ENCODE results near the gene VSX1.

The VSX1 gene

GRCh38 chr20:25050082-25050481, 31.9 kb downstream of the VSX1 start:
- no peak for TF ChIP-seq CTCF (IDR thresholded peaks at IDR 0.05; ENCODE audit: low read depth, low read length)
- H3K4me3 ChIP-seq (replicated peaks in 1 of 2; ENCODE audit: low read depth in 2 of 2, low read length in 2 of 2): no peak overlapping the region
- DNase-seq (ENCODE audit: low read depth in 2 of 2): no peak

GRCh38 chr20:25049261-25050060, 32.5 kb downstream of the VSX1 start:
- no peak for DNase-seq (ENCODE audit: low read depth in 2 of 2)
- TF ChIP-seq CTCF (IDR thresholded peaks at IDR 0.05; ENCODE audit: low read depth, low read length): no peak
- H3K4me3 ChIP-seq (replicated peaks in 1 of 2; ENCODE audit: low read depth in 2 of 2, low read length in 2 of 2): no peak overlapping the region

GRCh38 chr20:25048519-25048952, 33.4 kb downstream of the VSX1 start:
- DNase-seq (ENCODE audit: low read depth in 2 of 2): no peak
- H3K4me3 ChIP-seq (replicated peaks in 1 of 2; ENCODE audit: low read depth in 2 of 2, low read length in 2 of 2): no peak overlapping the region
- no peak for TF ChIP-seq CTCF (IDR thresholded peaks at IDR 0.05; ENCODE audit: low read depth, low read length)

- H3K4me3 ChIP-seq (replicated peaks in 1 of 2; ENCODE audit: low read depth in 2 of 2, low read length in 2 of 2): no peak overlapping the region
- no peak for DNase-seq (ENCODE audit: low read depth in 2 of 2)
- TF ChIP-seq CTCF (IDR thresholded peaks at IDR 0.05; ENCODE audit: low read depth, low read length): no peak
Observed at GRCh38 chr20:25047766-25048165, 34.2 kb downstream of the VSX1 start.

- no peak for TF ChIP-seq CTCF (IDR thresholded peaks at IDR 0.05; ENCODE audit: low read depth, low read length)
- no peak overlapping the region for H3K4me3 ChIP-seq (replicated peaks in 1 of 2; ENCODE audit: low read depth in 2 of 2, low read length in 2 of 2)
- DNase-seq (ENCODE audit: low read depth in 2 of 2): no peak
Observed at GRCh38 chr20:25046736-25047666, 34.9 kb downstream of the VSX1 start.

- H3K4me3 ChIP-seq (replicated peaks in 1 of 2; ENCODE audit: low read depth in 2 of 2, low read length in 2 of 2): no peak overlapping the region
- TF ChIP-seq CTCF (IDR thresholded peaks at IDR 0.05; ENCODE audit: low read depth, low read length): no peak
- DNase-seq (ENCODE audit: low read depth in 2 of 2): no peak
Observed at GRCh38 chr20:25046181-25046641, 35.7 kb downstream of the VSX1 start.

Data from cardiac fibroblast (primary cell).